ENCODE data around the gene PPP6R1. TPM values are rescaled to one million over a fixed set of nuclear protein-coding genes. Genes with fewer than 3 reads are reported as not detected.

The PPP6R1 gene
- total RNA-seq, 1 donor from 2014 or later, result 220 TPM

GRCh38 chr19:55305491-55305890 is 46.7 kb upstream of the PPP6R1 start:
- no peak overlapping the region for H3K4me3 Mint-ChIP-seq
- TF ChIP-seq, protein P1, sequence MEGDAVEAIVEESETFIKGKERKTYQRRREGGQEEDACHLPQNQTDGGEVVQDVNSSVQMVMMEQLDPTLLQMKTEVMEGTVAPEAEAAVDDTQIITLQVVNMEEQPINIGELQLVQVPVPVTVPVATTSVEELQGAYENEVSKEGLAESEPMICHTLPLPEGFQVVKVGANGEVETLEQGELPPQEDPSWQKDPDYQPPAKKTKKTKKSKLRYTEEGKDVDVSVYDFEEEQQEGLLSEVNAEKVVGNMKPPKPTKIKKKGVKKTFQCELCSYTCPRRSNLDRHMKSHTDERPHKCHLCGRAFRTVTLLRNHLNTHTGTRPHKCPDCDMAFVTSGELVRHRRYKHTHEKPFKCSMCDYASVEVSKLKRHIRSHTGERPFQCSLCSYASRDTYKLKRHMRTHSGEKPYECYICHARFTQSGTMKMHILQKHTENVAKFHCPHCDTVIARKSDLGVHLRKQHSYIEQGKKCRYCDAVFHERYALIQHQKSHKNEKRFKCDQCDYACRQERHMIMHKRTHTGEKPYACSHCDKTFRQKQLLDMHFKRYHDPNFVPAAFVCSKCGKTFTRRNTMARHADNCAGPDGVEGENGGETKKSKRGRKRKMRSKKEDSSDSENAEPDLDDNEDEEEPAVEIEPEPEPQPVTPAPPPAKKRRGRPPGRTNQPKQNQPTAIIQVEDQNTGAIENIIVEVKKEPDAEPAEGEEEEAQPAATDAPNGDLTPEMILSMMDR (IDR thresholded peaks at IDR 0.05), result no peak
- peaks cover 8% of the 10 kb centered on the region for H3K4me1 Mint-ChIP-seq
- no peak overlapping the region for H3K27ac Mint-ChIP-seq
- ChIA-PET CTCF (no interaction called here), POLR2A (no interaction called here)
- H3K9me3 Mint-ChIP-seq, result no peaks in the 10 kb centered on the region
- DNase-seq (peak; percentile 30), ATAC-seq (ENCODE audit: low read depth) (peak; percentile 60)
- no peaks in the 10 kb centered on the region for H3K36me3 Mint-ChIP-seq (ENCODE audit: low read depth)
- intact Hi-C loops (cut with micrococcal nuclease), result no loop called here
- no peaks in the 10 kb centered on the region for H3K27me3 Mint-ChIP-seq

- Mint-ChIP-seq H3K27me3 (no peaks in the 10 kb centered on the region), H3K27ac (no peak overlapping the region), H3K9me3 (no peaks in the 10 kb centered on the region), H3K36me3 (ENCODE audit: low read depth) (no peaks in the 10 kb centered on the region), H3K4me3 (no peak overlapping the region), H3K4me1 (peaks cover 8% of the 10 kb centered on the region)
- TF ChIP-seq, protein P1 (IDR thresholded peaks at IDR 0.05), result no peak
- ATAC-seq (ENCODE audit: low read depth) (no peak), DNase-seq (no peak)
- ChIA-PET CTCF (no interaction called here), POLR2A (no interaction called here)
- intact Hi-C loops (cut with micrococcal nuclease), result loop anchor here (5.0 kb wide), 1 partner anchor 163 kb away; no protein-coding TSS in a partner anchor
These were observed 46.2 kb upstream of the PPP6R1 start for GRCh38 chr19:55304980-55305379.

DNA sequence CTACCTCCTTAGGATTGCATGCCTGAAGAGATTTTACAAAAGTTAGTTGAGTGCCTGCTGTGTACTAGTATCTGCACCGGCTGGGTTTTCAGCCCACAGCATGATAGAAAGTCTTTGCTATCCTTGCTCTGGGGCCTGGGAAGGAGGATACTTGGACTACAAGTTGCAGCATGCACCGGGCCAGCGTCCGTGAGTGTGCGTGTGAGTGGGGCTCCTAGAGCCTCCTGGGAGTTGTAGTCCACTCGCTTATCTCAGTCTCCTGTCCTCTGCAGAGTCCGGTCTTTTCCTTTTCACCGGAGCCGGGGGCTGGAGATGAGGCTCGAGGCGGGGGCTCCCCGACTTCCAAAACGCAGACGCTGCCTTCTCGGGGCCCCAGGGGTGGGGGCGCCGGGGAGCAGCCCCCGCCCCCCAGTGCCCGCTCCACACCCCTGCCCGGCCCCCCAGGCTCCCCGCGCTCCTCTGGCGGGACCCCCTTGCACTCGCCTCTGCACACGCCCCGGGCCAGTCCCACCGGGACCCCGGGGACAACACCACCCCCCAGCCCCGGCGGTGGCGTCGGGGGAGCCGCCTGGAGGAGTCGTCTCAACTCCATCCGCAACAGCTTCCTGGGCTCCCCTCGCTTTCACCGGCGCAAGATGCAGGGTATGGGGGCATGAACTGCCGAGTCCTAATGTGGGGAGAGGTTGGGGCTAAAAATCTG is 45.6 kb upstream of the PPP6R1 start:
- no peak overlapping the region for H3K27ac Mint-ChIP-seq
- TF ChIP-seq, protein P1 (IDR thresholded peaks at IDR 0.05), result no peak
- no peak for ATAC-seq (ENCODE audit: low read depth)
- no peak overlapping the region for H3K4me3 Mint-ChIP-seq
- no peak for DNase-seq
- peaks cover 8% of the 10 kb centered on the region for H3K4me1 Mint-ChIP-seq
- no peaks in the 10 kb centered on the region for H3K36me3 Mint-ChIP-seq (ENCODE audit: low read depth)
- ChIA-PET CTCF (no interaction called here), POLR2A (no interaction called here)
- no peaks in the 10 kb centered on the region for H3K9me3 Mint-ChIP-seq
- no peaks in the 10 kb centered on the region for H3K27me3 Mint-ChIP-seq
- intact Hi-C loops (cut with micrococcal nuclease), result loop anchor here (5.0 kb wide), 1 partner anchor 162 kb away; no protein-coding TSS in a partner anchor

- H3K27me3 Mint-ChIP-seq, result no peaks in the 10 kb centered on the region
- CTCF ChIA-PET, result interaction anchor here (1.3 to 3.3 kb wide), 3 partner anchors 49 to 117 kb away, joined by 4 to 14 read pairs (median 14); partner anchors contain the start of gene TMEM238
- no peak overlapping the region for H3K27ac Mint-ChIP-seq
- H3K4me1 Mint-ChIP-seq, result peaks cover 8% of the 10 kb centered on the region
- POLR2A ChIA-PET, result interaction anchor here (2.6 kb wide), 2 partner anchors 36 to 104 kb away, joined by 10 to 26 read pairs; partner anchors contain the start of genes KMT5C and UBE2S
- TF ChIP-seq, protein P1 (IDR thresholded peaks at IDR 0.05), result no peak
- H3K9me3 Mint-ChIP-seq, result no peaks in the 10 kb centered on the region
- no peaks in the 10 kb centered on the region for H3K36me3 Mint-ChIP-seq (ENCODE audit: low read depth)
- ATAC-seq (ENCODE audit: low read depth) (no peak), DNase-seq (no peak)
- no peak overlapping the region for H3K4me3 Mint-ChIP-seq
- intact Hi-C loops (cut with micrococcal nuclease), result loop anchor here (2.0 to 5.0 kb wide), 2 partner anchors 45 to 161 kb away; partner anchors contain the start of gene PPP6R1
These were observed 44.7 kb upstream of the PPP6R1 start for GRCh38 chr19:55303477-55303876.

- POLR2A ChIA-PET, result interaction anchor here (0.6 to 2.6 kb wide), 6 partner anchors 19 to 105 kb away, joined by 3 to 26 read pairs (median 8); partner anchors contain the start of genes KMT5C, PPP6R1 and UBE2S
- DNase-seq (no peak), ATAC-seq (ENCODE audit: low read depth) (no peak)
- intact Hi-C loops (cut with micrococcal nuclease), result loop anchor here (1.0 to 5.0 kb wide), 5 partner anchors 37 to 160 kb away; partner anchors contain the start of genes KMT5C, PPP6R1 and RPL28
- H3K27me3 Mint-ChIP-seq, result no peaks in the 10 kb centered on the region
- CTCF ChIA-PET, result interaction anchor here (0.8 to 3.3 kb wide), 10 partner anchors 11 to 202 kb away, joined by 3 to 15 read pairs (median 6); partner anchors contain the start of genes KMT5C, TMEM150B and TMEM238
- no peaks in the 10 kb centered on the region for H3K9me3 Mint-ChIP-seq
- peak overlapping the region; percentile 75 for H3K4me3 Mint-ChIP-seq
- peak overlapping the region; percentile 37 for H3K27ac Mint-ChIP-seq
- TF ChIP-seq, protein P1 (IDR thresholded peaks at IDR 0.05), result no peak
- no peaks in the 10 kb centered on the region for H3K36me3 Mint-ChIP-seq (ENCODE audit: low read depth)
- peaks cover 8% of the 10 kb centered on the region for H3K4me1 Mint-ChIP-seq
These were observed 43.5 kb upstream of the PPP6R1 start for GRCh38 chr19:55302318-55302703.

All from activated B cell treated with CpG ODN at 0.5 μM for 24 hours (primary cell).